Putamen (tissue), 1 donor: Measurements from ENCODE around the gene ATG7.

Source experiments
- DNase-seq: peaks from one replicate; pipeline ENCODE4 v3.0.0-alpha.2; 2016; ENCODE audit warnings: low spot score

ATG7 gene

GRCh38 chr3:11554666-11555065, 282.5 kb downstream of the ATG7 start:
- DNase-seq, result no peak

GRCh38 chr3:11555211-11555782, 283.1 kb downstream of the ATG7 start:
- no peak for DNase-seq

GRCh38 chr3:11555881-11556633, 283.9 kb downstream of the ATG7 start:
- DNase-seq, result no peak

GRCh38 chr3:11556851-11557644, 284.9 kb downstream of the ATG7 start:
- no peak for DNase-seq

- no peak for DNase-seq
Measured at GRCh38 chr3:11558002-11558401, 285.8 kb downstream of the ATG7 start.

GRCh38 chr3:11558411-11558903, 286.3 kb downstream of the ATG7 start:
- DNase-seq, result no peak

GRCh38 chr3:11558918-11559815, 287.0 kb downstream of the ATG7 start:
- no peak for DNase-seq

GRCh38 chr3:11559816-11560633, 287.8 kb downstream of the ATG7 start:
- DNase-seq, result no peak

- no peak for DNase-seq
Measured at GRCh38 chr3:11560746-11561145, 288.5 kb downstream of the ATG7 start.

- no peak for DNase-seq
Measured at GRCh38 chr3:11562277-11562881, 290.2 kb downstream of the ATG7 start.

- no peak for DNase-seq
Measured at GRCh38 chr3:11563159-11563864, 291.1 kb downstream of the ATG7 start.

- no peak for DNase-seq
Measured at GRCh38 chr3:11563865-11564185, 291.6 kb downstream of the ATG7 start.

GRCh38 chr3:11564577-11565001, 292.4 kb downstream of the ATG7 start:
- DNase-seq, result no peak

- no peak for DNase-seq
Measured at GRCh38 chr3:11565072-11565471, 292.9 kb downstream of the ATG7 start.

- no peak for DNase-seq
Measured at GRCh38 chr3:11565492-11565891, 293.3 kb downstream of the ATG7 start.

- DNase-seq, result no peak
Measured at GRCh38 chr3:11565932-11566331, 293.7 kb downstream of the ATG7 start.

GRCh38 chr3:11566478-11566877, 294.3 kb downstream of the ATG7 start:
- no peak for DNase-seq

- no peak for DNase-seq
Measured at GRCh38 chr3:11566916-11567315, 294.7 kb downstream of the ATG7 start.

GRCh38 chr3:11567516-11568467, 295.6 kb downstream of the ATG7 start:
- no peak for DNase-seq
